MCF 10A (cell line): Measurements from ENCODE around the gene COL21A1. TPM values are rescaled to one million over a fixed set of nuclear protein-coding genes. Genes with fewer than 3 reads are reported as not detected.

ENCODE experiments used
- BruUV-seq: library from RNA; stranded (reverse); fragments of 400-500 nt; replicated peaks from 2 replicates; lab custom pipeline; 2021; lab: Mats Ljungman, UMichigan
- CTCF ChIA-PET: fragments of 300-600 bp; sonication (Branson Sonifier 250); formaldehyde crosslinking; extraction: SDS; loops from one replicate; lab custom pipeline; 2021; ENCODE audit warnings: antibody characterized with exemption, inconsistent platforms; lab: Yijun Ruan, JAX
- POLR2A ChIA-PET: fragments of 300-600, 350-650 bp; sonication (Branson Sonifier 250); formaldehyde crosslinking; extraction: SDS; loops from one replicate; lab custom pipeline; 2020; ENCODE audit warnings: antibody characterized with exemption, inconsistent platforms; lab: Yijun Ruan, JAX
- DNase-seq: peaks from one replicate; pipeline ENCODE4 v3.0.0-alpha.2; 2018; ENCODE audit not compliant: unreplicated experiment
- H3K27ac Mint-ChIP-seq: one replicate; pipeline ENCODE4 v1.8.0; 2022; ENCODE audit warnings: mild to moderate bottlenecking, low read depth, mixed read lengths; ENCODE audit not compliant: unreplicated experiment
- H3K27me3 Mint-ChIP-seq: one replicate; pipeline ENCODE4 v1.8.0; 2022; ENCODE audit warnings: mixed read lengths; ENCODE audit not compliant: insufficient read depth, unreplicated experiment
- H3K36me3 Mint-ChIP-seq: one replicate; pipeline ENCODE4 v1.8.0; 2022; ENCODE audit warnings: mild to moderate bottlenecking, moderate library complexity, mixed read lengths; ENCODE audit not compliant: insufficient read depth, unreplicated experiment
- H3K4me1 Mint-ChIP-seq: one replicate; pipeline ENCODE4 v1.8.0; 2022; ENCODE audit warnings: mixed read lengths; ENCODE audit not compliant: insufficient read depth, unreplicated experiment
- H3K4me3 Mint-ChIP-seq: one replicate; pipeline ENCODE4 v1.8.0; 2022; ENCODE audit warnings: mild to moderate bottlenecking, moderate library complexity, mixed read lengths; ENCODE audit not compliant: unreplicated experiment
- H3K9me3 Mint-ChIP-seq: one replicate; pipeline ENCODE4 v1.8.0; 2022; ENCODE audit warnings: mixed read lengths; ENCODE audit not compliant: unreplicated experiment
- intact Hi-C: fragments of 100-400 bp; cut with micrococcal nuclease; formaldehyde crosslinking; loops from 2 replicates; pipeline ENCODE4 v1.14.1; 2022
- total RNA-seq: library from RNA; stranded (reverse); gene quantifications from 2 replicates; pipeline ENCODE4 v1.2.3, GENCODE V29; 2022
- TF ChIP-seq, protein P1 (sequence below): fragments of 200-600 bp; IDR thresholded peaks from one replicate; pipeline ENCODE4 v1.8.0; 2022; ENCODE audit warnings: antibody characterized with exemption, mild to moderate bottlenecking; ENCODE audit not compliant: unreplicated experiment

Gene COL21A1
- total RNA-seq, 1 experiment from 2014 or later = 1.8 TPM

DNA sequence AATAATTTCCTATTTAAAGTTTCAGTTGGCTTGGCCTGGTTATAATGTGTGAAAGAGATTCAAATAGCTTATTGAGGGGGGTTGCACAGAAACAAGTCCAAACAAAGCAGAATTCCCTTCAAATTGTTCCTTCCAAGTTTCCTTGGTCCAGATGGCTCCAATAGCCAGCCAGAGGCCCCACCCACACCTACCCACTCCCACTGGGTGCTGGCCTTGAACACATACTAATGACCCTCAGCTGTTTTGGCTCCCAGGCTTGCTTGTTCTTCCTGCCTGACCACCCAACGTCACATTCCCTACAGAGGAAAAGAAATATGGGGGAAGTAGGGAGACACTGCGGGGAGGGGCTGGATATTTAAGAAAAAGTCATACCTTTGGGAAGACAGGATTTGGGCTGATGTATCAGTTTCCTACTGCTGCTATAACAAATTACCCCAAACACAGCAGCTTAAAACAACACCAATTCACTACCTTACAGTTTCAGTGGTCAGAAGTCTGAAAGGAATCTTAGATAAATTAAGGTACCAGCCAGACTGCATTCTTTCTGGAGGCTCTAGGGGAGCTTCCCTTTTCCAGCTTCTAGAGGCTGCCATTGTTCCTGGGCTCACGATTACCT, 95.7 kb downstream of the COL21A1 start:
- DNase-seq = no peak
- CTCF ChIA-PET = interaction anchor here (0.7 kb wide), 1 partner anchor 121 kb away, joined by 3 read pairs; no protein-coding TSS in a partner anchor
- Mint-ChIP-seq H3K27ac (no peak overlapping the region), H3K9me3 (peaks cover 33% of the 10 kb centered on the region), H3K4me3 (no peak overlapping the region), H3K4me1 (peaks cover 19% of the 10 kb centered on the region), H3K27me3 (no peaks in the 10 kb centered on the region), H3K36me3 (no peaks in the 10 kb centered on the region)
- no TSS peak for BruUV-seq
- TF ChIP-seq, protein P1, sequence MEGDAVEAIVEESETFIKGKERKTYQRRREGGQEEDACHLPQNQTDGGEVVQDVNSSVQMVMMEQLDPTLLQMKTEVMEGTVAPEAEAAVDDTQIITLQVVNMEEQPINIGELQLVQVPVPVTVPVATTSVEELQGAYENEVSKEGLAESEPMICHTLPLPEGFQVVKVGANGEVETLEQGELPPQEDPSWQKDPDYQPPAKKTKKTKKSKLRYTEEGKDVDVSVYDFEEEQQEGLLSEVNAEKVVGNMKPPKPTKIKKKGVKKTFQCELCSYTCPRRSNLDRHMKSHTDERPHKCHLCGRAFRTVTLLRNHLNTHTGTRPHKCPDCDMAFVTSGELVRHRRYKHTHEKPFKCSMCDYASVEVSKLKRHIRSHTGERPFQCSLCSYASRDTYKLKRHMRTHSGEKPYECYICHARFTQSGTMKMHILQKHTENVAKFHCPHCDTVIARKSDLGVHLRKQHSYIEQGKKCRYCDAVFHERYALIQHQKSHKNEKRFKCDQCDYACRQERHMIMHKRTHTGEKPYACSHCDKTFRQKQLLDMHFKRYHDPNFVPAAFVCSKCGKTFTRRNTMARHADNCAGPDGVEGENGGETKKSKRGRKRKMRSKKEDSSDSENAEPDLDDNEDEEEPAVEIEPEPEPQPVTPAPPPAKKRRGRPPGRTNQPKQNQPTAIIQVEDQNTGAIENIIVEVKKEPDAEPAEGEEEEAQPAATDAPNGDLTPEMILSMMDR = no peak
- intact Hi-C loops = no loop called here
- POLR2A ChIA-PET = interaction anchor here (0.8 kb wide), 1 partner anchor 13 kb away, joined by 3 read pairs; no protein-coding TSS in a partner anchor

DNA sequence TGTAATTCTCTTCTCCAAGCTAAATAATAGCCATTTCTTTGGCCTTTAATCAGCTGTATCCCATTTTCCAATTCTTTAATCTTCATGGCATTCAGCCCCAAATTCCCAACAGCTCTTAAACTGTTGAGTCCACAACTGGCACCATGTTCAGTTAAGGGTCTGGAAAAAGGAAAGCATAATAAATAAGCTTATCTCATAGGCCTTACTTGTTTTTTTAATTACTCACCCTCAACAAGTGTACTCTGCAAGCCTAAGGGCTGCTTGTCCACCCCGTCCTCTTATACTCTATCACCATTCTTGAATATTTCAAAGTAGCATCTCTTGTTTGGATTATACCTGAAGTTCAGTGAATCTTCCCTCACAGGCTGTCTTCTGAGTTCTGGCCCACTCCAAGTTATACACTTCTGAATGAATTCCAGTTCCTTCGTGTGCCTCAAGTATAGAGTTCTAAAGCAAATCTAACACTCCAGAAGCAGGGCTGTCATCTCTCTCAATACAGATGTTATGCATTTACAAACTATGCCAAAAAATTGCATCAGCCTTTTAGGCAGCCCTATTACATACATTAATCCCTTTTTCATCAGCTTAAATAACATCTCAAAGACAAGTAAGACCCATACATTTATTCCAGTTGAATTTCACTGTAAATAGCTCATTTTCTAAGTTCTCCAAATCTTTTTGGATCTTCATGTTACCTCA, 98.7 kb downstream of the COL21A1 start:
- BruUV-seq = TSS peak; percentile 81
- H3K9me3 Mint-ChIP-seq = peaks cover 15% of the 10 kb centered on the region
- no peak overlapping the region for H3K4me3 Mint-ChIP-seq
- H3K27ac Mint-ChIP-seq = no peak overlapping the region
- TF ChIP-seq, protein P1 = no peak
- H3K4me1 Mint-ChIP-seq = peaks cover 26% of the 10 kb centered on the region
- ChIA-PET POLR2A (no interaction called here), CTCF (interaction anchor here (0.7 to 0.8 kb wide), 2 partner anchors 77 to 97 kb away, joined by 3 to 4 read pairs; no protein-coding TSS in a partner anchor)
- intact Hi-C loops = no loop called here
- H3K36me3 Mint-ChIP-seq = no peaks in the 10 kb centered on the region
- DNase-seq = no peak
- H3K27me3 Mint-ChIP-seq = no peaks in the 10 kb centered on the region

DNA sequence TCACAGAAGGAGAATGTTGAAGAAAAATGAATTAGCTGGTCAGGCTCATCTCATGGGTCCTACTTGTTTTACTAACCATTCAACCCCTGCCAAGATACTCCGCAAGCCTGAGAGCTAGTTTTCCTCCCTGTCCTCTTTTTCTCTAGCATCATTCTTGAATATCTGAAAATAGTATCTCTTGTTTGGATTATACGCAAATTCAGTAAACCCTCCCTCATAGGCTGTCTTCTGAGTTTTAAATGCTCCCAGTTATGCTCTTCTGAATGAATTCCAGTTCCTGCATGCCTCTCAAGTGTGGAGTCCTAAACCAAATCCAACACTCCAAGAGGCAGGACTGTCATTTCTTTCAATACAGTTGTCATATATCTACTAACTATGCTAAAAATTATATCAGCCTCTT, 99.6 kb downstream of the COL21A1 start:
- no peak for DNase-seq
- Mint-ChIP-seq H3K4me3 (no peak overlapping the region), H3K4me1 (peaks cover 26% of the 10 kb centered on the region), H3K9me3 (peaks cover 7% of the 10 kb centered on the region), H3K27ac (no peak overlapping the region), H3K27me3 (no peaks in the 10 kb centered on the region), H3K36me3 (no peaks in the 10 kb centered on the region)
- BruUV-seq = no TSS peak
- POLR2A ChIA-PET = no interaction called here
- TF ChIP-seq, protein P1 = no peak
- intact Hi-C loops = no loop called here
- CTCF ChIA-PET = interaction anchor here (0.7 kb wide), 1 partner anchor 78 kb away, joined by 3 read pairs; no protein-coding TSS in a partner anchor

DNA sequence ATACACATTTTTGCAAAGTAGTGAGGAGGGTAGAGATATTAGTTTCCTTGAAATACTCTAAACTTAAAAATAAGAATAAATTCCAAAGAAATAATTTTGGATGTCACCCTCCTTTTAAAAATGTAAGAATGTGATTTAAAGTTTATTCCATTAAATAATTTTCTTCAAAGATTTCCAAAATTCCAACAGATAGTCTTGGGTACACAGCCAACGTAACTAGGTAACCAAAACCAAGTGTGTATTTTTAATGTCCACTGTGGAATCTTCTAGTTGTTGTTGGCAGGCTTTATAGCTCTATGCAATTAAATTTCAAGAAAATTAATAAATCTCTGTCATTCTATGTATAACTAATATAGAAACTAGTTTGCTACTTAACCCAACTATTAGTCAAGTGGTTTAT, 101.3 kb downstream of the COL21A1 start:
- BruUV-seq = no TSS peak
- ChIA-PET POLR2A (interaction anchor here (0.8 kb wide), 1 partner anchor 9 kb away, joined by 4 read pairs; no protein-coding TSS in a partner anchor), CTCF (no interaction called here)
- H3K27ac Mint-ChIP-seq = no peak overlapping the region
- H3K36me3 Mint-ChIP-seq = no peaks in the 10 kb centered on the region
- H3K4me1 Mint-ChIP-seq = peaks cover 26% of the 10 kb centered on the region
- TF ChIP-seq, protein P1 = no peak
- H3K27me3 Mint-ChIP-seq = no peaks in the 10 kb centered on the region
- intact Hi-C loops = no loop called here
- no peak for DNase-seq
- no peak overlapping the region for H3K4me3 Mint-ChIP-seq
- H3K9me3 Mint-ChIP-seq = peaks cover 7% of the 10 kb centered on the region
